Activated naive CD4-positive, alpha-beta T cell (primary cell): ENCODE results near the gene BCAS1.
"Not testable (repeated sequence)": the region's sequence is repeated elsewhere in the genome, so short reads cannot be mapped to it uniquely, and the experiment has no call there.

ENCODE experiments used
- DNase-seq, 4 experiments: peaks; one replicate each; lab custom pipeline; 2025; lab: John Stamatoyannopoulos, UW

BCAS1 gene

DNA sequence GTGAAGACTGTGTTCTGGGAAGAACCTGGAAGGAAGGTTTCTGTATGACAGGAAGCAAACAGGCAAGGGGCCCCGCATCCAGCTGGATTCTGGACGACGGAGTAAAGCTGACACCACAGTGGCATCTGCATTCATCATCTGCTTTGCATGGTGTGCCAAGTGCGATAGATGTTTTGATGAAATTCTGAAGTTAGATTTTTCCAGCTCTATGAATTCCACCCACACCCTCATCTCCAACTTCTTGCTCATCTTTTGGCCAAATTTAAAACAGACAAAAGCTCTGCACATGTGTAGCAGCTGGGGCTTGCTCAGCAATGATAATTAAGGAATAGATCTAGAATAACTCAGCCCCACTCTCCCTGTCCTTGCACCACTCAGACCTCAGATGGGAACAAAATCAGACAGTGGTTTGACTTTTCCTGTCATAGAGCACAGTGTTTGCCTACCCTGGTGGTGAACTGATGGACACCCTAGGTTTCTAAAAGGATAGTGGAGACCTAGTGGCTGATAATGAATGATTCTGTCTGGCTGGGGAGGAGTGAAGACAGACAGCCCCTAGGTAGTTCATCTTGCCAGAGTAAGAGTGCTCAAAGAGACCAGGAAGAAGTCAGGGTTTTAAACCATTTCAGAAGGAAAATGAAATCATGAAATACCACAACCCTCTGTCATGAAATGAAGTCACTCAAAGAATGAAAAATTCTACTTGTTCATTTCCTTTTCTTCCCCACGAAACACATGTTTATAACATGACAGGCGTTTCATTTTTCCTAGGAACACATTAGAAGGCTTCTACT is 85.8 kb downstream of the BCAS1 start:
- DNase-seq = no peak

DNA sequence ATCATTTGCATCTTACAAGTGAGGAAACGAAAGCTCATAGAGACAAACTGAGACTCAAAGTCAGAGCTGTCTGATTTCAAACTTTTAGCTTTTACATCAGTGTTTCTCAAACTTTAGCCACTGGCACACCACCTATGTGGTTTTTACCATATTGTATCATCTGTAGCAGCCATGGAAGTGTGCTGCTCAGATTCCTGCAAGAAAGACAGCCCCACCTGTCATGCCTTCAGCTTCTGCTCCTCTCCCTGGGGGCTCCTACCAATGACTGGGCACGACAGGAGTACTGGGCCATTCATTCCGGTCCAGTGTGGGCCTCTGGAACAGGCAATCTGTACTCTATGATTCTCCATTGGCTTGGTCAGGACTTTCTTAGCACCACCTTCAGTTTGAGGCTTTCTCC is 87.0 kb downstream of the BCAS1 start:
- no peak for DNase-seq

DNA sequence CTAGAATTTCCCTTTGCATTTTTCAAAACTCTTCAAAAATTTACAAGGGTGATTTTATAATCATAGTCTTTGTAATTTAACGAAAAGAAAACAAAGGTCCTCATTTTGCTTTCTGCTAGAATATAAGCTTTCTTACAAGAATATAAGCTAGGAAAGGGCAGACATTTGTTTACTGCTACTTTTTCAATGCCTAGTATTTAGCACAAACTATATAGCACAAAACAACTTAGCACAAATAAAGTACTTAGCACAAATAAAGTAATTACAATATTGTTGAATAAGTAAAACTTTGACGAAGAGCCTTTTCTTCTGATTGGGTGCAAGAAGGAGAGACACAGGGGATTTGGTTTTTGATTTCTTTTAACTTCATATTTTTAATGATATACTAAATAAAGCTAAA is 87.8 kb downstream of the BCAS1 start:
- DNase-seq = no peak

DNA sequence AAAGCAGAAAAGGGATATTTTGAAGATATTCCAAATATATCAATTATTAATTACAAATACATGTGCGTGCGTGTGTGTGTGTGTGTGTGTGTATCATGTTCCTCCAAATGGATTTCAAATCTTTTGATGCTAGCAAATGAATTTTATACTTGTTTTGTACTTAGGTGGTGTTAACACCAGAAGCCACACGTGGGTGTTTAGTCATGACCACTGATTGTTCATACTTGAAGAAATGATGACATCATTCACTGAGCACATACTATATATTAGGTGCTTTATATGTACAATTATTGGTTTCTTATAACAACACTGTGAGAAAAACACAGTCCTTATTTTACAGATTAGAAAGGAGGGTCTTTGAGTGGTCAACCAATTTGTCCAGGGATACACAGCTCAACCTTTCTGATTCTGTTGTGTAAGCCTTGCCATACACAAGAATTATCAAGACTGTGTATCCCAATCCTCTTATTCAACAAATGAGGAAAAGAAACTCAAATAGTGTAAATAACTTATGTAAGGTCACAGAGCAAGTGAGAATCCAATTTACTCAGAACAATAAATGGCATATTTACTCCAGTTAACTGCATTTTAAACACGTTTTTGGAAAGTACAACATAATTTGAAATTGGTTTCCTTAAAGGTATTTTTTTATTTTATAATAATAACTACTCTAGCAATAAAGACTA is 88.5 kb downstream of the BCAS1 start:
- DNase-seq = no peak

DNA sequence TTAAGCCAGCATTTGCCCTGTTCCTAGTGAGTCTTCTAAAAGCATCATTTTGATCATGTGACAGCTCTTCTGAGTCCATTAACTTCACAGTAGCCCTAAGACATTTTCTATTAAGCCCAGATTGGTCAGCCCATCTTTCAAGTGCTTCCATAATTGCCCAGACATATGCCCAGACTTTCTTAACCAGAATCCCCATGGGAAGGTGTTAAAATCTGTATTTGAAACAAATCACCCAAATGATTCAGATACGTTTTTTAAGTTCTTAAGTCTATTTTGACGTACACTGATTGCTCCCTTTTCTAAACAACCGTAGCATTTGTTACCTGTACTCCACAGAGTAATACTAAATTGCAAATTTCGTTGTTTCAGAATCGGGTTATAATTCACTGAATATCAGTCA is 89.3 kb downstream of the BCAS1 start:
- DNase-seq = no peak

DNA sequence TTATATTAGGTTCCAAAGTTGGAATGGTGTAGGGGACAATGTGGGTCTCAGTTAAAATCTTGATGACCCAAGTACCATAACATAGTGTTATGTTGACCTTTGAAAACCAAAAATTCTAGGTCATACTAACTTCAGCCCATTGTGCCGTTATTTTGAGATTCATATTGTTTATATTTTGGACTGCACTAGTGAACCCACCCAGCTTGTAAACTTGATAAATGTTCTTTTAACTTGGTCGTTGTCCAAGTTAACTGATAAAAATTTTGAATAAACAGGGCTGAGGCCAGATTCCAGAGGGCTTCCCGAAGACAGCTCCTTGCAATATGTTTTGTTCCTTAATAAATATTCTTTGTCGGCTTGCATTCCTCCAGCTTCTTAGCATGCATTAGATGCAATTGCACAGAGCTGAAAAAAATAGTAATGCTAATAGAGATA is 90.3 kb downstream of the BCAS1 start:
- DNase-seq = no peak

DNA sequence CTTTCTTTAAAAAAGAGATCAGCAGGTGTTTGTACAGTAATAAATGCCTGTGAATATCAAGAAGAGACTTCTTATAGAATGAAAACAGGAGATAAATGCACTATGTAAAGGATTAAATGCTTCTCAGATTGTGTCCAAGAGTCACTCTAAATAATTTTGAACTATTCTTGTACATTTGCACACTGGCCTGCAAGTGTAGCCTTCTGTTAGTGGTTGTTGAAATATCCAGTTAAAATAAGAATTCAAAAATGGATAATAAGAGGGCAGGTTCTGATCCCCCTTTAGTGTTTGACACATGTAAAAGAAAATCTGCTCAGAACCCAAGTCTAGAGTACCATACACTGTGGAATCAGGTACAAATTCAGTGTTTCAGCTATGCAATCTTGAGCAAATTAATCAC is 91.9 kb downstream of the BCAS1 start:
- DNase-seq = no peak

DNA sequence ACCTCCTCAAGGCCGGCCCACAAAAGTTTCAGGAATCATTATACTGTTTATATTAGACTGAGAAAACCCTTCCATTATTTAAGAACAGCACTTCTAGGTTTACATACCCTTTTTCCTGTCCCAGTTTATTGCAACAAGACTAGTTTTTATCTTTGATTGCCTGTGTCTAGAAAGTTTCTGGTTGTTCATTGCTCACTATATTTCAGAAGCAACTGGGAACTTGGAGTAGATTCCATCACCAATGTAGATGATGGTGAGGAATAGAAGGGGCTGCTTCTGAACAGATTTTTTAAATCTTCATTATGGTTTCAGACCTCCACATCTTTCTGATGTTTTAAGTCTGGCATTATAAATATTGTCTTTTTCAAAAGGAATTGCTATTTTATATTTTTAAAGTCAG is 93.0 kb downstream of the BCAS1 start:
- no peak for DNase-seq

DNA sequence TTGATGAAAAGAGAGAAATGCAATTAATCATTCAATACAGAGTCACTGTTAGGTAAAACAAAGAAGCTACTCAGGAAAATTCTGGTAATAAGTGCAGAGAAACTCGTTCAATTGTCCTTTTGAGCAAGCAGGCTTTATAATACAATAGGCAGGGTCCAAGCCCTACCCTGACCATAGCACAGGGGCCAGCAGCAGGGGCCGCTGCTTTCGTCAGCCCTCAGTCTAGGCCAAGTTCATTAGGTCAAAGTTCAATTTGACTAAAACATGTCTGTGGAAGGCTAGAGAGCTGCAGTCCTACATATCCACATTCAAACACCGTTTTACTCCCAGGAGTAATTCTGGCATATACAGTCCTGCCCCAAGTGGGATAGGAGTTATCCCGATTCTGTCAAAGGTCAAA is 94.6 kb downstream of the BCAS1 start:
- DNase-seq = no peak

DNA sequence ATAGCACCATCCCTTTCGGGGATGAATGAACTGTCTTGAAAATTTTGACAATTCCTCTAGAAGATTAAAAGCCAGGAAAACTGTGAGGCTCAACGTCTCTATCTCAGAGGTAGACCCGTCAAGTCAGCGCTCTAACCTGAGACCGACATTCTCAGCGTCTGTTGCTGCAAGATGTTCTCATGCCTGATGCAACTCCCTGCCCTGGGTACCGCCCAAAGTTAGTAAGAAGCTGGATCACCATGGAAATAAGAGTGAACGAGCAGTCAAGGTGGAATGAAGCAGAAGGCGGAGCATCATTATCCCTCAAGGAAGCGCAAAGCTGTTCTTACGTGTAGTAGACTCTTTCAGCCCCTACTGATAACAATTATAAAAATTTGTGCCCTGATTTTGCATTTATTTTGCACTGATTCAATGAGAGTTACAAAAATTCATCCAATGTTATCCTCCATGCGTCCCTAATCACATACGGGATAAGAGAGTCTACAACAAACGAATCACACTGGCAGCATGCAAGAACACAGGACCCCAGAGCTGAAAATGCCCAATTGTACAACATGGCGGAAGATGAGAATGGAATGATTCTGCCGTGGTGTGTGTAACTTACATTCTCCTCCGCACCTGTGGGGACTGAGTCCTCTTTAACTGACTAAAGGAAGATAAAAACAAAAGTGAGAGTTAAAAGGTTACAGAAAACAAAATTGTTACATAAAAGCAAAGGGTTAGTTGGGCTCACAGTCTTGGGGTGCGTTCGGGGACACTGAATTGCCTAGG is 95.4 kb downstream of the BCAS1 start:
- DNase-seq = no peak

DNA sequence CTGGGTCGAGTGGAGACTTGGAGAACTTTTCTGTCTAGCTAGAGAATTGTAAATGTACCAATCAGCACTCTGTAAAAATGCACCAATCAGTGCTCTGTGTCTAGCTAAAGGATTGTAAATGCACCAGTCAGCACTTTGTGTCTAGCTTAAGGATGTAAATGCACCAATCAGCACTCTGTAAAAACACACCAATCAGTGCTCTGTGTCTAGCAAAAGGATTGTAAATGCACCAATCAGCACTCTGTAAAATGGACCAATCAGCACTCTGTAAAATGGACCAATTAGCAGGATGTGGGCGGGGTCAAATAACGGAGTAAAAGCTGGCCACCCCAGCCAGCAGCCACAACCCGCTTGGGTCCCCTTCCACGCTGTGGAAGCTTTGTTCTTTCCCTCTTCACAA is 96.5 kb downstream of the BCAS1 start:
- DNase-seq = not testable (repeated sequence)

DNA sequence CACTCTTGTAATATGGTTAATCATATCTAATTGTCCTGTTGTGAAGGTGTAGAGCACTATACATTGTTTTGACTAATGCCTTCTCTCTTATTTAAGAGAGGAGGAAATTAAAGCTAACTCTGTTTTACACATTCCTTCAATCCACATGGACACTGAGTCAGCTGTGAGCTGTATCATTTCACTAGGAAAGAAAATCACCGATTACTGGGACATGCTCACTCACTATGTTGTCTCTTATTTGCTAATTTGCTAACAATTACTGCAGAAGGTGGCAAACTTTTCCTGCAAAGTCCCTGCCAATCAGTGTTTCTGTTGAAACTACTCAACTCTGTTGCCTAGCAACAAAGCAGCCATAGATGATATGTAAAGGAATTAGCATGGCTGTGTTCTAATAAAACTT is 98.2 kb downstream of the BCAS1 start:
- DNase-seq = no peak

DNA sequence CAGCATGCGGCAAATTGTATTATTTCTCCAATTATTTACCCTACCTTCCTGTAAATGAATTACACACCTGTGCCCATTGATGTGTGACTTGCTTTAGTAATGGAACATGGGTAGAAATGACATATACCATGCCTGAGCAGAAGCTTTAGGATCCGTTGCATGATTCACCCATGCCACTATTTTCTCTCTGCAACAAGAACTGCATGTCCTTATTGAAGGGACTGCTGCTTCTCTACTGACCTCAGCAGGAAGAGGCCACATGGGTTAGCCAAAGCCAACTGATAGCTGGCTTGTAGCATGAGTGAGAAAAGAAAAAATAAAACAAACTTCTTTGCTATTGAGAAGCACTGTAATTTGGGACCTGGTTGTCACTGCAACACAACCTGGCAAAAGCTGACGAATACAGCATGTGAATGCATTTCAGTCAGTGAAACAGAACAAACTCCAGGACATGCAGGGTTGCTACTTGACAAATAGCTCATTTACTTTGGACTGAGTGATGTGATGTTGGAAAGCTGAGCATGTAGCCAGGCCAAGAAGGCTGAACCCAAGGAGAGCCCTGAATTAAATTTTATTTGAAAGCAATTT is 99.2 kb downstream of the BCAS1 start:
- no peak for DNase-seq

DNA sequence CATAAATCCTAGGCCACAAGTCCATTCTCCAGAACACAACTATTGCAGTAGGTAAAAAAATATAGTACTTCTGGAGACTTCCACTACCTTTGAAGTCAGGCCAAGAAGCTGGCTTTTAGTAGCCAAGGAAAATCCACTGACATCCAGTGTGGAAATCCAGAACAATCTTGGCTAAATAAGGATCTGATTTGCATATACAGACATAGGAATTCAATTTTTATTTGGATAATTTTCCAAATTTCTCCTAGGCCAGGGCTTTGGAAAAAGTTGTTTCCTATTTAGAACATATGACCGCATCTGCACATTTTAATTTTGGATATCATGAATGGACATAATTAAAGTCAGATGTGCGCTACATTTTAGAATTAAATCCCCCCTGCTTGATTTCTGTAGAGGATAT is 100.2 kb downstream of the BCAS1 start:
- no peak for DNase-seq

DNA sequence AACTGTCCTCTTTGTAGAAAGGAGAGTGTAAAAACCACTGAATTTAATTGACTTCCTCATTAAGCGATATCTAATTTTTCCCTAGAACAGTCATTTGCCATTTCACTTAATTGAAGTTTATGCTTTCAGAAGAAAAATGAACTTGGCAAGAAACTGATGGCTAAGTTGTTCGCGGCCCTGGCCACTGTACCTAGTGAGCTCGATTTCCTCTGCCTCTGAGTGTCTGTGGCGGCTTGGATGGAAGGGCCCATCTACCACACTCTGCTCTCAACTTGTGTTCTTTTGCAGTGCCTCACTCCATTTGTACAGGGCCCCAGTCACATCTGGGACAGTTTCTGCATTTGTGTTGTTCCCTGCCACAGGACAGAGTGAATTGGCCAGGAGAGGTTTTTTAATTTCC is 102.9 kb downstream of the BCAS1 start:
- DNase-seq = no peak

DNA sequence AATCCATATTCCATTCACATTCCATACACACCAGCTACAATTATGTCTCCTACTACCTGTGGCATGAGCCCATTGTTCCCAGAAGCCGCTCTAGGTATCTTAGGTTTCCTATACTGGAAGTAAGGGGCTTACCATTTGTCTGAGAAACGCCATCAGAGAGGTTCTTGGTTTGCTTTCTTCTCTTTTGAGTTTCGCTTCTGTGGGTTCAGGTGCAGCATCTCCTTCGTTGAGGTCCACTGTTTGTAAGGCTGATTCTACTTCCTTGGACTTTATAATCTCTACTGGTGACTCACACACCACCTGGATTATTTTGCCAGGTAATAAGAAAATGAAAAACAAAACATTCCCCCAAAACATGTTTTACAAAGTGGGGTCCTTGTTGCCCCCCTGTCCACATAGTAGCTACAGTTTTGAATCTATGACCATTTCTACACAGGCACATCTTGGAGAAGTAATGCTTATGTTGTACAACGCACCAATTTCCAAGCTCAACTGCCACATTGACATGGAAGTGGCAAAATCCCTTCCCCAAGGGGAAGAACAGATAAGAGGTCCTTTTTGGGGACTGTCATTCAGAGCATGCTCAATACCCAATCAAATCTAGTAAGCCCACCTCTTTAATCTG is 103.5 kb downstream of the BCAS1 start:
- no peak for DNase-seq

DNA sequence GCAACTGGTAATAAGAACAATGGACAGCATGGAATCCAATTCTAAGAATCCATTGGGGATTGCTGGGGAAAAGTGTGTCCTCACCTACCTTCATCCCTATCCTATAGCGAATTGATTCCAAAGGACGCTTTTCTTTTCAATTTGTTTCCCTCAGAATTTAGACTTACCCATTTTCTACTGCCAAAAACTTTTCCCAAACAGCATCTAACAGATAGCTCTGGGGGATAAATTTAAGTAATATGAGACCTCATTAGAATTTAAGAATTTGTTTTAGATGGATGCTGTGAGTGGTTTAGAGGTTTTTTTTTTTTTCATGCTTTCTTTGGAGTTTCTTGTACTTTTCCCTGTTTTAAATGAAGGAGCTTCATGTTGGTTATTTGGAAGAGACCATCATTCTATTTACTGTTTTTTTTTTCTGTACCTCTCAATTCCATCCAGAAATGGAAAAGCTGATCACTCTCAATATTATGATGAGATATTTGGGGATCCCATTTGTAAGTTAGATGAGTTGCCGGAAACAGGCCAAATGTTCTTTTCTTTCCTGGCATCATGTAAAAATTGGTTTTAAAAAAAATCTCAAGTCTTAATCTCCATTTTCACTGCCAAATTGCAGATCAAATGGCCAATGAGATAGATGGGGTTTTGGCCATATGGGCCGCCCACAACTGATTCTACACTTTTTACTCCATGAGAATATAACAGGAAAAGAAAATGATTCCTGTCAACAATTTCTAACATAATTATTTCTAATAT is 105.7 kb downstream of the BCAS1 start:
- DNase-seq = no peak

DNA sequence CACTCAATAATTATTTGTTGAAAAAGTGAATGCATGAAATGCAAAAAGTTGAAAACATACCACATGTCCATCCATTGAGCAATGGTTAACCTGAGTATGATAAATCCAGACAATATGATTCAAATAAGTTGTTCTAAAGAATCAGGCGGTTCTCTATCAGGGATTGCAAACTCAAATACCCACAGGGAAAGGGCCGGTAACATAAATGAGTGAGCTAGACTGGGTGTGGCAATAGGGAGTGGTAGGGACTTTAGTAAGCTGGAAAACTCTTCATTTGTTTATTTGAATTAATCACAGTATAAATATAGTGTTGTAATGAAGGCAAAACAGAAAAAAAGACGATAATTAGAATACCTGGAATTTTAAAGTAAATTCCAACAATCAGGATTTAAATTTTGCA is 106.3 kb downstream of the BCAS1 start:
- no peak for DNase-seq

DNA sequence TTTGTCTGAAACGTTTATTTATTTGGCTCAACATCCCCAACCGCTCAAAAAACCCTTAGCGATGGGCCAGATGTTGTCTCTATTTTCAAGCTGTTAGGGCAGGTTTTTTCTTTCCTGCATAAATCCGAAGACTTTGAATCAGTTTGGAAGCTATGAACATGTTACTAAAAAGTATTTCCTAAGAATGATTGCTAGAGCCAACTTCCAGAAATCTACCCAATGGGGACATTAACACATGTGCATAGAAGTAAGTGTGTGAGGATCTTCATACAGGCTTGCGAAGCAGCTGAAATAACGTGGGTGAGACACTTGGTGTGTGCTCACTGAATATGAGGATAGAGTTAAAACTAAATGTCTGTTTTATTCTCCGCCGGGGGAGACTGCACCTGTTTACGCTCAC is 106.8 kb downstream of the BCAS1 start:
- DNase-seq = no peak

DNA sequence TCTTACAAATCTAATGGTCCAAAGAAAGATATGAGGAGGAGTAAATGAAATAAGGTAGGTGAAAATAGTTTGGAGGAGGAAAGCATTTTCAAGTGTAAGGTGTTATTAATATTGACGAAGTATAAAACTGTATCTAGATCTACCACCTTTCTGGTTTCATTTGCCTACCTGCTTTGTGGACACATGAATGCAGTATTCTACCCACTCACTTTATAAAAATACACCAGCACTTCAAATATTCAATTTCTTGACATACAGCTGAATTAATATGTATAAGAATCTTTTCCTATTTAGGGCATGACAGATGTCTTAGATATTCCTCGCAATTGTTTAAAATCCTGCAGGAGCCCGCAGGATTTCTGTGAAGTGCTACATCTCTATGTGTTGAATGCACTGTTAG is 108.0 kb downstream of the BCAS1 start:
- DNase-seq = no peak

DNA sequence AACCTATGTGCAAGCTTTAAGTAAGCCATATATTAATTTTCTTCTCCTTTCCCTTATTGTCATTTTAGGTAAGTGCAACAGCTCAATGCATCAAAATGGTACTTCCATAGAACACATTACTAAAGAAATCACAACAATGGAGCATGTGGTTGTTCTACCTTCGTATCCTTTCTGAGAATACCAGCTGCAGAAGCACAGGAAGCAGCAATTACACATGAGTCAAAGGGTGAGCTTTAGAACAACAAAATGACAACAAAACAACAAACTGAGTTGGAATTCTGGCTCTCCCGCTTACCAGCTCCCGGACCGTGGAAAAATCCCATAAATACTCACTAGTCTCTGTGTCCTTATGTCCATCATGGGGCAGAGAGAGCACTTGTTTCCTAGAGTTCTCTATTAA is 108.9 kb downstream of the BCAS1 start:
- DNase-seq = no peak
